ENCODE measurements around the gene SULT4A1. TPM values are rescaled to one million over a fixed set of nuclear protein-coding genes. Genes with fewer than 3 reads are reported as not detected.

Gene SULT4A1
- total RNA-seq, 1 experiment from 2014 or later = not detected

- H4K20me1 ChIP-seq (ENCODE audit: insufficient read depth, low read depth, low read length) = no peaks in the 10 kb centered on the region
- H3K4me1 ChIP-seq (ENCODE audit: low read length) = no peaks in the 10 kb centered on the region; the same call in 1 of the 2 replicates
- no peak overlapping the region for H3K27ac ChIP-seq (ENCODE audit: low read length)
- no peaks in the 10 kb centered on the region for H3K79me2 ChIP-seq (ENCODE audit: low read length)
- H3K4me2 ChIP-seq (ENCODE audit: low read depth, low read length, poor library complexity, severe bottlenecking) = no peak overlapping the region
- DNase-seq = no peak
- no peaks in the 10 kb centered on the region for H3K9me3 ChIP-seq (ENCODE audit: low read length)
- H3K9me2 ChIP-seq (replicated peaks; ENCODE audit: insufficient read depth, low read length) = no peaks in the 10 kb centered on the region
- no peaks in the 10 kb centered on the region for H3K36me3 ChIP-seq (ENCODE audit: insufficient read depth, low read length)
- H3K9ac ChIP-seq (ENCODE audit: low read length) = no peak overlapping the region
- no peak overlapping the region for H2AFZ ChIP-seq (ENCODE audit: low read length)
- no peak overlapping the region for H3K4me3 ChIP-seq (ENCODE audit: low read length)
- H3K27me3 ChIP-seq (ENCODE audit: low read length) = no peaks in the 10 kb centered on the region
Measured at GRCh38 chr22:43820651-43821305, 41.5 kb downstream of the SULT4A1 start.

GRCh38 chr22:43819931-43820640 is 42.2 kb downstream of the SULT4A1 start:
- no peak overlapping the region for H2AFZ ChIP-seq (ENCODE audit: low read length)
- H3K4me2 ChIP-seq (ENCODE audit: low read depth, low read length, poor library complexity, severe bottlenecking) = no peak overlapping the region
- H3K9me2 ChIP-seq (replicated peaks; ENCODE audit: insufficient read depth, low read length) = no peaks in the 10 kb centered on the region
- no peak overlapping the region for H3K4me3 ChIP-seq (ENCODE audit: low read length)
- H4K20me1 ChIP-seq (ENCODE audit: insufficient read depth, low read depth, low read length) = no peaks in the 10 kb centered on the region
- H3K27me3 ChIP-seq (ENCODE audit: low read length) = no peaks in the 10 kb centered on the region
- no peak overlapping the region for H3K27ac ChIP-seq (ENCODE audit: low read length)
- H3K79me2 ChIP-seq (ENCODE audit: low read length) = no peaks in the 10 kb centered on the region
- no peaks in the 10 kb centered on the region; the same call in 1 of the 2 replicates for H3K4me1 ChIP-seq (ENCODE audit: low read length)
- no peak overlapping the region for H3K9ac ChIP-seq (ENCODE audit: low read length)
- H3K36me3 ChIP-seq (ENCODE audit: insufficient read depth, low read length) = no peaks in the 10 kb centered on the region
- DNase-seq = no peak
- no peaks in the 10 kb centered on the region for H3K9me3 ChIP-seq (ENCODE audit: low read length)

DNA sequence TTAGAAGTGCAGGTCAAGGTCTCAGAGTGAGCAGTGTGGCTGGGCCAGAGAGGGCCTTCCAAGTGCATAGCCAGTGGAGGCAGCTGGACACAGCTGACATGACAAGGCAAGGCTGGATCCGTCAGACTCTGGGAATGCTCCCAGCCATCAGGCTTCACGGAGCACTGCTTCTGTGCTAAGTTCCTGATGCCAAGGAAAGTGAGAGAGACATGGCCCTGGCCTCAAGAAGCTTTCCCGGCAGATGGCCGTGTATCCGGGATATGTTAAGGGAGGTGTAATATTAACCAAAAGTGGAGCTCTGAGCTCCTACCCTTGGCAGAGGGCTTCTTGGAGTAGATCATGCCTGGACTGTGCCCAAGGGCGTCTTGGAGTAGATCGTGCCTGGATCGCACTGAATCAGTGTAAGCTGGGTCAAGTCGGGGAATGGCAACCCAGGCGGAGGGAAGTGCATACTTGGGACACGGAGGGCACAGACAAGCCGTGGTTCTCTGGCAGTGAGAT is 42.8 kb downstream of the SULT4A1 start:
- Histone ChIP-seq H4K20me1 (ENCODE audit: insufficient read depth, low read depth, low read length) (no peaks in the 10 kb centered on the region), H3K36me3 (ENCODE audit: insufficient read depth, low read length) (no peaks in the 10 kb centered on the region), H3K4me3 (ENCODE audit: low read length) (no peak overlapping the region), H2AFZ (ENCODE audit: low read length) (no peak overlapping the region), H3K9me2 (replicated peaks; ENCODE audit: insufficient read depth, low read length) (no peaks in the 10 kb centered on the region), H3K79me2 (ENCODE audit: low read length) (no peaks in the 10 kb centered on the region), H3K4me1 (ENCODE audit: low read length) (no peaks in the 10 kb centered on the region; the same call in 1 of the 2 replicates), H3K27ac (ENCODE audit: low read length) (no peak overlapping the region), H3K4me2 (ENCODE audit: low read depth, low read length, poor library complexity, severe bottlenecking) (no peak overlapping the region), H3K27me3 (ENCODE audit: low read length) (no peaks in the 10 kb centered on the region), H3K9me3 (ENCODE audit: low read length) (no peaks in the 10 kb centered on the region), H3K9ac (ENCODE audit: low read length) (no peak overlapping the region)
- no peak for DNase-seq

DNA sequence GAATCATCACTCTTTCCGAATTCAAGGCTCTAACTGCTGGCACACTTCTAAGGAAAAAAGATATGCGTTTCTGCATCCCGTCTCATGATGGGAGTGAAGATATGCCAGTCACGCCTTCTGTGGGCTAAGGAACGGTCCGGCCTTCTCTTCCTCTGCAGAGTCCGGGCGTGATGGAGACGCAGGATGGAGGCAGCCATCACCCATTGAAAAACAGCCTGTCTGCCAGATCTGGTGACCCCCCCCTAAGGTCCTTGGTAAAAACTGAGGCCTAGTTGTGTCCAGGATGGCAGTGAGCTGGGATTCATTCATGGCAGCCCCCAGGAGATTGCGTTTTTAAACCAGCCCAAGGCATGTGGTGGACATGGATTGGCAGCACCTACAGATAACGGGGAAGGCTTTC is 43.3 kb downstream of the SULT4A1 start:
- Histone ChIP-seq H3K4me2 (ENCODE audit: low read depth, low read length, poor library complexity, severe bottlenecking) (no peak overlapping the region), H3K4me3 (ENCODE audit: low read length) (no peak overlapping the region), H4K20me1 (ENCODE audit: insufficient read depth, low read depth, low read length) (no peaks in the 10 kb centered on the region), H3K36me3 (ENCODE audit: insufficient read depth, low read length) (no peaks in the 10 kb centered on the region), H3K9ac (ENCODE audit: low read length) (no peak overlapping the region), H3K27ac (ENCODE audit: low read length) (no peak overlapping the region), H3K79me2 (ENCODE audit: low read length) (no peaks in the 10 kb centered on the region), H3K4me1 (ENCODE audit: low read length) (no peaks in the 10 kb centered on the region; the same call in 1 of the 2 replicates), H2AFZ (ENCODE audit: low read length) (no peak overlapping the region), H3K9me2 (replicated peaks; ENCODE audit: insufficient read depth, low read length) (no peaks in the 10 kb centered on the region), H3K9me3 (ENCODE audit: low read length) (no peaks in the 10 kb centered on the region), H3K27me3 (ENCODE audit: low read length) (no peaks in the 10 kb centered on the region)
- no peak for DNase-seq

DNA sequence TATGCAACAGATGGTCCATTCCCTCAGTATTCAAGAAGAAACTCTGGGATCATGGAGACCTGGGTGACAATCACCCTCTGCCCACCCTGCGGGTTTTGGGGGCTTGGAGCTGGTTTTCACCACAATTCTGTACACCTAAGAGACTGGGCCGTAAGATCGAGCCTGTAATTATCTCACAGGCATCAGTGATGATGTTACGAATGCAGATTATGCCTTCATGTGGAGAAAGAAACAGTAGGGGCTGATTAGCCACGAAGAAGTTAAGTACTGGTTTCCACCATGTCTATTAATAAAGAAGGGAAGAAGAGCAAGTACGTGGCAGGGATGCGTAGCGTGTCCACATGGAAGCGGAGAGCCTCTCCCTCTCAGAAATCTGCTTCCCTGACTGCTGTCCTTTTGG is 44.9 kb downstream of the SULT4A1 start:
- Histone ChIP-seq H3K4me2 (ENCODE audit: low read depth, low read length, poor library complexity, severe bottlenecking) (no peak overlapping the region), H3K9me2 (replicated peaks; ENCODE audit: insufficient read depth, low read length) (no peaks in the 10 kb centered on the region), H3K27ac (ENCODE audit: low read length) (no peak overlapping the region), H4K20me1 (ENCODE audit: insufficient read depth, low read depth, low read length) (no peaks in the 10 kb centered on the region), H3K27me3 (ENCODE audit: low read length) (no peaks in the 10 kb centered on the region), H3K4me1 (ENCODE audit: low read length) (peaks cover 9% of the 10 kb centered on the region), H3K36me3 (ENCODE audit: insufficient read depth, low read length) (no peaks in the 10 kb centered on the region), H3K9ac (ENCODE audit: low read length) (no peak overlapping the region), H3K9me3 (ENCODE audit: low read length) (no peaks in the 10 kb centered on the region), H3K79me2 (ENCODE audit: low read length) (0 out of 2 replicates have a peak, but pooled peaks cover 3% of the 10 kb centered on the region), H3K4me3 (ENCODE audit: low read length) (no peak overlapping the region), H2AFZ (ENCODE audit: low read length) (no peak overlapping the region)
- DNase-seq = no peak

- Histone ChIP-seq H3K9ac (ENCODE audit: low read length) (no peak overlapping the region), H3K27me3 (ENCODE audit: low read length) (no peaks in the 10 kb centered on the region), H4K20me1 (ENCODE audit: insufficient read depth, low read depth, low read length) (no peaks in the 10 kb centered on the region), H3K9me2 (replicated peaks; ENCODE audit: insufficient read depth, low read length) (no peaks in the 10 kb centered on the region), H3K79me2 (ENCODE audit: low read length) (0 out of 2 replicates have a peak, but pooled peaks cover 3% of the 10 kb centered on the region), H3K4me1 (ENCODE audit: low read length) (peaks cover 15% of the 10 kb centered on the region), H3K4me3 (ENCODE audit: low read length) (no peak overlapping the region), H3K9me3 (ENCODE audit: low read length) (no peaks in the 10 kb centered on the region), H2AFZ (ENCODE audit: low read length) (no peak overlapping the region), H3K36me3 (ENCODE audit: insufficient read depth, low read length) (no peaks in the 10 kb centered on the region), H3K4me2 (ENCODE audit: low read depth, low read length, poor library complexity, severe bottlenecking) (no peak overlapping the region), H3K27ac (ENCODE audit: low read length) (no peak overlapping the region)
- no peak for DNase-seq
Measured at GRCh38 chr22:43814264-43814663, 48.0 kb downstream of the SULT4A1 start.

- no peaks in the 10 kb centered on the region for H3K9me3 ChIP-seq (ENCODE audit: low read length)
- peak overlapping the region; percentile 97 for H3K4me2 ChIP-seq (ENCODE audit: low read depth, low read length, poor library complexity, severe bottlenecking)
- 0 out of 2 replicates have a peak, but pooled peaks cover 3% of the 10 kb centered on the region for H3K79me2 ChIP-seq (ENCODE audit: low read length)
- no peaks in the 10 kb centered on the region for H4K20me1 ChIP-seq (ENCODE audit: insufficient read depth, low read depth, low read length)
- no peaks in the 10 kb centered on the region for H3K9me2 ChIP-seq (replicated peaks; ENCODE audit: insufficient read depth, low read length)
- H3K4me1 ChIP-seq (ENCODE audit: low read length) = peaks cover 15% of the 10 kb centered on the region
- DNase-seq = no peak
- H3K36me3 ChIP-seq (ENCODE audit: insufficient read depth, low read length) = no peaks in the 10 kb centered on the region
- H3K4me3 ChIP-seq (ENCODE audit: low read length) = peak overlapping the region; percentile 99
- peak overlapping the region; percentile 100 for H2AFZ ChIP-seq (ENCODE audit: low read length)
- H3K27ac ChIP-seq (ENCODE audit: low read length) = no peak overlapping the region
- H3K9ac ChIP-seq (ENCODE audit: low read length) = peak overlapping the region; percentile 99
- H3K27me3 ChIP-seq (ENCODE audit: low read length) = no peaks in the 10 kb centered on the region
Measured at GRCh38 chr22:43812890-43813289, 49.4 kb downstream of the SULT4A1 start.

GRCh38 chr22:43812149-43812842 is 50.0 kb downstream of the SULT4A1 start, which contains the start of gene EFCAB6:
TSS of gene EFCAB6 (minus strand) at chr22:43812305. CDS start at chr22:43782318, 29,987 bp downstream.
- no peak within 1 kb of the TSS for H3K27ac ChIP-seq (ENCODE audit: low read length)
- H3K9me2 ChIP-seq (replicated peaks; ENCODE audit: insufficient read depth, low read length) = no peaks in the 10 kb centered on the region
- H3K9me3 ChIP-seq (ENCODE audit: low read length) = no peaks in the 10 kb centered on the region
- no peaks in the 10 kb centered on the region for H3K36me3 ChIP-seq (ENCODE audit: insufficient read depth, low read length)
- H3K4me3 ChIP-seq (ENCODE audit: low read length) = peak within 1 kb of the TSS; percentile 99
- peak within 1 kb of the TSS; percentile 97 for H3K4me2 ChIP-seq (ENCODE audit: low read depth, low read length, poor library complexity, severe bottlenecking)
- DNase-seq = peak; percentile 98
- no peaks in the 10 kb centered on the region for H4K20me1 ChIP-seq (ENCODE audit: insufficient read depth, low read depth, low read length)
- H3K9ac ChIP-seq (ENCODE audit: low read length) = peak within 1 kb of the TSS; percentile 99
- H3K4me1 ChIP-seq (ENCODE audit: low read length) = peaks cover 15% of the 10 kb centered on the region
- 0 out of 2 replicates have a peak, but pooled peaks cover 3% of the 10 kb centered on the region for H3K79me2 ChIP-seq (ENCODE audit: low read length)
- peak within 1 kb of the TSS; percentile 100 for H2AFZ ChIP-seq (ENCODE audit: low read length)
- H3K27me3 ChIP-seq (ENCODE audit: low read length) = no peaks in the 10 kb centered on the region
